GM19035 (cell line): Measurements from ENCODE around the gene CASP2.
"Not testable (repeated sequence)": the region's sequence is repeated elsewhere in the genome, so short reads cannot be mapped to it uniquely, and the experiment has no call there.

Experiments used
- ATAC-seq: cut with Tn5 transposase; IDR thresholded peaks from one replicate; pipeline ENCODE4 v1.9.1; 2021; ENCODE audit not compliant: unreplicated experiment

CASP2 gene

GRCh38 chr7:143264196-143264568 is 24.0 kb upstream of the CASP2 start:
- not testable (repeated sequence) for ATAC-seq

DNA sequence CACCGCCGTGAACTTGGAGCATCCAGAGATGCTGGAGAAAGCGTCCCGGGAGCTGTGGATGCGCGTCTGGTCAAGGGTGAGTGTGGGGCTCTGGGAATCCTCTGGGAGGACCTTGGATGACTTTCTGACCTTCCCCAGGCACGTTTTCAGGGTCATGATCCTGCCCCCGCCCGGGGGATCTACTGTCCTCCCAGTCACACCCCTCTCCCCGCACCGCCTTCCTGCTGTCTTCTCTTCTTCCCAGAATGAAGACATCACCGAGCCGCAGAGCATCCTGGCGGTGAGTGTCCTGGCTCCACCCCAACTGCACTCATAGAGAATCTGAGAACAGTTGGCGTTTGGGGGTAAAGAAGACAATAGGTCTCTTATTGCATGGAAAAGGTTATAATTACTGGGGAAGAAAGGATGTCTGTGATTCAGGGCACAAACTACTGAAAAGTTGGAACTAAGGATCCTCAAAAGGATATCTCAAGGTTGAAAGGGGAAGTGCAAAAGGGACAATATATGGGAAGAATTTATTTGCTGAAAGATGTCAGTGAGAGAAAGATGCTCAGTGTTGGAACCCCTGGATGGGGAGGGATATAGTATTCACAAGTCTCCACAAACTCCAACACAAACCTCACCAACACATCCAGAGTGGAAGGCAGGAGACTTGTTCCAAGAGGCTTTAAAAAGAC is 23.0 kb upstream of the CASP2 start:
- ATAC-seq: no peak

DNA sequence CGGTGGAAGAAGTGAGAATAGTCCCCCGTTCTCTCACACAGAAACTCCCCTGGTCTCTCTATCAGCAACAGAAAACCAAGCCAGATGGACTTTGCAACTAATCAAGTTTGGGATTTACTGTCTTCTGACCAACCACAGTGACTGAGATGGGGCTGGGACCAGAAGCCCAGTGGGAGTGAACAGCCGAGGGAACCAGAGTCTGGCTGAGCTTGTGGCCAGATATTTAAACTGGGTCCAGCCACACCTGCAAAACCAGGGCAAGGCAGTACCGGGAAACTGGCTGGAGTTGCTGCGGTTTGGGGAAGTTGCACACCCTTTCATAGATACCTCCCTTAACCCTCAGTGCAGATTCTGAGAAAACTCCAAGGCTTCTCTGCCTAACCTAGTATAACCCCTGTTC is 18.9 kb upstream of the CASP2 start:
- ATAC-seq: no peak

DNA sequence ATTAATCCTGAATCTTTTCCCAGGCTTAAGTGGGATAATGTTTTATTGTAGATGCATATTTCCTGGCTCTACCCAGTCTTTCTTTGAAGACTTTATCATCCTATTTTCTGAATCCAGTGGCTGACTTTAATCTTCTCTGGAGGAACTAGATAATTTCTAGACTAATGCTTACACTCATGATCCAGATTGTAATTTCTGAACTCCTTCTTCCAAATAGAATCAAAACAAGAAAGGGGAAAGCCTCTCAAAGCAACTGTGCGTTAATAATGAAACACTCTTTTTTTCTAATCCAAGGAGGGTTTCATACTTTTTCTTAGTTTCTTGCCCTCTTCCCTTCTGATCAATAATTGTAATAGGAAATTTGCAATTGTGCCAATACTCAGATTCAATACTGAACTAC is 16.9 kb upstream of the CASP2 start:
- no peak for ATAC-seq

DNA sequence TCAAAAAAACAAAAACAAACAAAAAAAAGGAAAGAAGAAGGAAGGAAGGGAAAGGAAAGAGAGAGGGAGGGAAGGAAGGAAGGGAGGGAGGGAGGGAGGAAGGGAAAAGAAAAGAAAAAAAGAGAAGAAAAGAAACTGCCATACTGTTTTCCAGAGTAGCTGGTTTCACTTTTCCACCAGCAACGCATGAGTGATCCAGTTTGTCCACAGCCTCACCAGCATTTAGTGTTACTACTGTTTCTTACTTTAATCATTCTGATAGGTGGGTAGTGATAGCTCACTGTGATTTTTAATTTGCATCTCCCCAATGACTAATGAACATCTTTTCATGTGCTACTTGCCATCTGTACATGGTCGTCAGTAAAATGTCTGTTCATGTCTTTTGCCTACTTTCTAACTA is 15.3 kb upstream of the CASP2 start:
- no peak for ATAC-seq

DNA sequence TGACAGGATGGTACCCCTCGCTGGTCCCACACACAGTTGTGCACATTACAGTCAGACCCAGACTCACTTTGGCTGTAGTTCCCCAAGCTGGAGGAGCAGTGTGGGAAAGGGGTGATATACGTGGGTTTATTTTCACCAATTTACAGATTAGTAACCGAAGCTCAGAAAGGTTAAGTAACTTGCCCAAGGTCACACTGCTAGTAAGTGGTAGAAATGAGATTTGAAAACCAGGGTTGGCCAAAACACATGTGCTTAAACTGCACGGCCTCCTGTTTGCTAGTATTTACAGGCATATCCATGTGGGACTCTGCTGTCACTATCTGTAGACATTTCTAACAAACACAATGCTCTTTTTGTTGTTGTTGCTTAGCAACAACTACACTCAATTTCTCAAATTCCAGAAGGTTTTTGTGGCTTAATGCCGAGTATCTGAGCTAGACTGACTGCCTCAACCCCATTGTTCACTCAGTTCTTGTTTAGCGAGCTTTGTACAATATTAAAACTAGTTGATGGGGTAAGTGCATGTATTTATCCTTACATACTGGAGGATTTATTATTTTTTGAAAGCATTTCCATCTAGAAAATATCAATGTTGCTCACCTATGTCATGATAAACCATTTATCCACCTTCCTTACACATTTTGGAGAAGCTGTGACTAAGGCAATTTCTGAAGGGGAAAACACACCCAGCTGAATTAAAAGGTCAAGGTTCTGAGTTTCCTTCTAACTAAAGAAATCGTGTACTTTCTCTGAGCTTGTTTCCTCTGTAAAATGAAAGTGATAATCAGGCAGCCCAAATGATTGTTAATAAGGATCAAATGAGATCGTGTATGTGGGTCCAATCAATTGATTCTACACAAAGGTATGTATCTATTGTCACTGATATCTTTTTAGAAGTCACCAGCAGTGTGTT is 8.7 kb upstream of the CASP2 start:
- no peak for ATAC-seq

DNA sequence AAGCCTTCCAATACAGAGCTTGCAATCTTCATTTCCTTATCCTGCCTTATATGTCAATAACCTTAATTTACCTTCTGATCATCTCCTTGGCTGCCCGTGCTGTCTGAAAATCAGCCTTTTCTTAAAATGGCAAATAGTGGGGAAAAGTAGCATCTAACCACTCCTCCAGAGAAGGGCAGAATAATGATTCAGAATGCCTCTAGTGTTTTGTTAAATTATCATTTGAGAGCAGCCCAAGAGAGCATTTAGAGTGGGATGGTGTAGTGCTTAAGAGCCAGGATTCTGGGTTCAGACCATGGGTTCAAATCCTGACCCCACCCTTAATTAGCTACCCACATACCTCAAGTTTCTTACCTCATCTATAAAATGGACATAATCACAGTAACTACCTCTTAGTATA is 8.0 kb upstream of the CASP2 start:
- ATAC-seq: no peak

DNA sequence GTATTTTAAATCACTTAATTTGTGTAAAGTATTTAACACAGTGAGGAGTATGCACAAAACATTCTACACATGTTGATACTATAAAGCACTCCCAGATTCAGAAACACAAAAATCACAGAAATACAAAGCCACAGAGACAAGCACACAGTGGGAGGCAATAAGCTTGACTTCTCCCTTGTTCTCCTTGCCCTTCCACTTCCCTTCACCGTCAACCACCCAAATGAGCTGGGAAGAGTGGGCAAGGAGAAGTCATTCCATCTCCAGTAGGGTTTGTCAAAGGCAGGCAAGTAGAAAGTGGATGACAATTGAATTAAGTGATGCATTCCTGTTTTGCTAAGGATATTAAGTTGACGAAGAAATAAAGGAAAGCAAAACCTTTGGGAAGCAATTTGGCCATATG is 7.6 kb upstream of the CASP2 start:
- ATAC-seq: no peak

GRCh38 chr7:143281529-143281928 is 6.6 kb upstream of the CASP2 start:
- ATAC-seq: no peak

- no peak for ATAC-seq
Measured at GRCh38 chr7:143282124-143282523, 6.0 kb upstream of the CASP2 start.

DNA sequence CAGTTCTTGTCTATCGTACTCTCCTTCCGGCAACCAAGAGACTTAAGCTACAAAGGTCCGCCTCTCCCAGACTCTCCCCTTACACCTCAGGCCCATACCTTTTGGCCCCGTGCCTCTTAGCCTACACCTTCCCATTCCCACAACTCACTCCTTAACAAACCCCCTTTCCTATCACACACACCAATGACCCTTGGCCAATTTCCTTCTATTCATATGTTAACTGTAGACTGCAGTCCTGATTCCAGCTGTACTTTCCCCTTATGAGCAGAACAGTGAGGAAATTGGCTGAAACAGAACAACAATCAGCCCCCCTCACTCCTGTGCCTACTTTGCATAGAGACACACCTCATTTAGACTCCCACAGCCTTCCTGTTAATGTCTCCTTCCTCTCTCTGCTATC is 4.8 kb upstream of the CASP2 start:
- ATAC-seq: no peak

GRCh38 chr7:143284591-143285469 is 3.3 kb upstream of the CASP2 start, which contains the start of gene TMEM139:
TMEM139 (plus strand) TSS chr7:143284958; CDS start chr7:143285958, 1,000 bp downstream.
- ATAC-seq: no peak

DNA sequence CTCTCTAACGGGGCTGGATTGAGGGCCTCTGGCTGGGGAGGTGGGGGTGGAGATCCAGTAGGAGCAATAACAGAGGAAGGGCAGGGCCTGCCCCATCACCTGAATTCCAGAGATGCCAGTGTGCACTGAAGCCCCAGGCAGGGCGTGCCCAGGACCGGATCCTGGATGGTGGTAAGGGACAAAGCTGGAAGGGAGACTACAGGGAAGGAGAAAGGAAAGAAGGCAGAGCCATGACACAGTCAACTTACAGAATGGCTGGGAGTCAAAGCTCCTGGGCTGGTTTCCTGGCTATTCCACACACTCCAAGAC is 2.7 kb upstream of the CASP2 start:
- no peak for ATAC-seq

- ATAC-seq: no peak
Measured at GRCh38 chr7:143285806-143286521, 2.2 kb upstream of the CASP2 start.

- ATAC-seq: no peak
Measured at GRCh38 chr7:143286522-143286890, 1.6 kb upstream of the CASP2 start.

GRCh38 chr7:143287339-143287934 is 714 bp upstream of the CASP2 start:
- ATAC-seq: no peak

GRCh38 chr7:143288836-143289235 is 685 bp downstream of the CASP2 start:
- ATAC-seq: no peak

- no peak for ATAC-seq
Measured at GRCh38 chr7:143289421-143289820, 1.3 kb downstream of the CASP2 start.

DNA sequence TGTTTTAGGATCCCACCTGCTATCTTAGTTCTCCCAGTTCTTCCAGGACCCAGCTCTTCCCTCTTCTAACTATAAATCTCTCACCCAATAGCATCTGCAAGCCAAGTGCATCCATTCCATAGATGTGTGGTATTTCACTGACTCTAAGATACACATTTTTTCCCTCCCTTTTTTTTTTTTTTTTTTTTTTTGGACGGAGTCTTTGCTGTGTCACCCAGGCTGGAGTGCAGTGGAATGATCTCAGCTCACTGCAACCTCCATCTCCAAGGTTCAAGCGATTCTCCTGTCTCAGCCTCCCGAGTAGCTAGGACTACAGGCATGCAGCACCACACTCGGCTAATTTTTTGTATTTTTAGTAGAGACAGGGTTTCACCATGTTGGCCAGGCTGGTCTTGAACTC is 1.7 kb downstream of the CASP2 start:
- ATAC-seq: not testable (repeated sequence)

GRCh38 chr7:143290293-143290692 is 2.1 kb downstream of the CASP2 start:
- ATAC-seq: no peak

DNA sequence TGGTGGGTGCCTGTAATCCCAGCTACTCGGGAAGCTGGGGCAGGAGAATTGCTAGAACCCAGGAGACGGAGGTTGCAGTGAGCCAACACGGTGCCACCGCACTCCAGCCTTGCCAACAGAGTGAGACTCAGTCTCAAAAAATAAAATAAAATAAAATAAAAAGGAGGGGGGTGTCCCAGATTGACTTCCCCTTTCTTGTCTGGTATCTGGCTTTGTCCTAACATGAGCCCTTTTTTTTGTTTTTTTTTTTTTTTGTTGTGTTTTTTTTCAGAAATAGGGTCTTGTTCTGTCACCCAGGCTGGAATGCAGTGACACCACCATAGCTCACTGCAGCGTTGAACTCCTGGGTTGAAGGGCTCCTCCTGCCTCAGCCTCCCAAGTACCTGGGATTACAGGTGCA is 4.7 kb downstream of the CASP2 start:
- ATAC-seq: no peak
